WTC11 (cell line): Measurements from ENCODE around the gene ROBO4. TPM values are rescaled to one million over a fixed set of nuclear protein-coding genes. Genes with fewer than 3 reads are reported as not detected.

Experiments used
- ATAC-seq: fragments of 200-7000 bp; cut with Tn5 transposase; 2 replicates; pipeline ENCODE4 v1.10.0; 2021; ENCODE audit warnings: mild to moderate bottlenecking, moderate library complexity
- CTCF ChIA-PET: fragments of 300-600 bp; sonication (Branson Sonifier 250); formaldehyde crosslinking; loops from one replicate; lab custom pipeline; 2021; ENCODE audit warnings: antibody characterized with exemption; lab: Charles Lee
- POLR2A ChIA-PET: fragments of 350-600 bp; sonication (Branson Sonifier 250); formaldehyde crosslinking; loops from one replicate; lab custom pipeline; 2021; ENCODE audit warnings: antibody characterized with exemption; lab: Charles Lee
- DNase-seq: peaks from one replicate; pipeline ENCODE4 v3.0.0; 2021; ENCODE audit warnings: low spot score
- H3K27ac Mint-ChIP-seq: 2 replicates; pipeline ENCODE4 v1.8.0; 2021; ENCODE audit warnings: mixed read lengths
- H3K27me3 Mint-ChIP-seq: 2 replicates; pipeline ENCODE4 v1.8.0; 2021; ENCODE audit warnings: low read depth, mild to moderate bottlenecking, moderate library complexity, mixed read lengths
- H3K36me3 Mint-ChIP-seq: 2 replicates; pipeline ENCODE4 v1.8.0; 2021; ENCODE audit warnings: mixed read lengths
- H3K4me1 Mint-ChIP-seq: 2 replicates; pipeline ENCODE4 v1.8.0; 2022; ENCODE audit warnings: mixed read lengths
- H3K4me3 Mint-ChIP-seq: 2 replicates; pipeline ENCODE4 v1.8.0; 2021; ENCODE audit warnings: mild to moderate bottlenecking, moderate library complexity, mixed read lengths
- H3K9me3 Mint-ChIP-seq: 2 replicates; pipeline ENCODE4 v1.8.0; 2021; ENCODE audit warnings: mixed read lengths
- ATF1 ChIP-seq: sonication (generic); formaldehyde crosslinking; IDR thresholded peaks from 2 replicates; pipeline ENCODE4 v1.8.1; 2023; ENCODE audit warnings: mild to moderate bottlenecking, moderate library complexity, missing genetic modification reagents
- CREB1 ChIP-seq: sonication (generic); formaldehyde crosslinking; IDR thresholded peaks from 2 replicates; pipeline ENCODE4 v1.8.0; 2023; ENCODE audit warnings: mild to moderate bottlenecking, missing genetic modification reagents
- CREM ChIP-seq: sonication (generic); formaldehyde crosslinking; IDR thresholded peaks from 2 replicates; pipeline ENCODE4 v1.8.1; 2022; ENCODE audit warnings: mild to moderate bottlenecking, missing genetic modification reagents, moderate library complexity
- ETV6 ChIP-seq: sonication (generic); formaldehyde crosslinking; IDR thresholded peaks from 2 replicates; pipeline ENCODE4 v1.8.1; 2022; ENCODE audit warnings: mild to moderate bottlenecking, missing genetic modification reagents
- FOXK1 ChIP-seq: sonication (generic); formaldehyde crosslinking; IDR thresholded peaks from 2 replicates; pipeline ENCODE4 v1.8.0; 2022; ENCODE audit warnings: mild to moderate bottlenecking, moderate library complexity, missing genetic modification reagents
- HMGA2 ChIP-seq: fragments of 250-450 bp; sonication (Bioruptor Pico); IDR thresholded peaks from 2 replicates; pipeline ENCODE4 v1.4.0; 2021; ENCODE audit warnings: mild to moderate bottlenecking, moderate library complexity
- IRF2 ChIP-seq: sonication (generic); formaldehyde crosslinking; IDR thresholded peaks from 2 replicates; pipeline ENCODE4 v1.8.0; 2022; ENCODE audit warnings: low read depth, missing genetic modification reagents, borderline replicate concordance
- MYBL2 ChIP-seq: sonication (generic); formaldehyde crosslinking; IDR thresholded peaks from 2 replicates; pipeline ENCODE4 v1.8.1; 2023; ENCODE audit warnings: mild to moderate bottlenecking, moderate library complexity, missing genetic modification reagents
- NR1H2 ChIP-seq: sonication (generic); formaldehyde crosslinking; IDR thresholded peaks from 2 replicates; pipeline ENCODE4 v1.9.0; 2021; ENCODE audit warnings: mild to moderate bottlenecking, moderate library complexity, missing genetic modification reagents
- SMAD3 ChIP-seq: sonication (generic); formaldehyde crosslinking; IDR thresholded peaks from 2 replicates; pipeline ENCODE4 v1.8.0; 2022; ENCODE audit warnings: missing genetic modification reagents, mild to moderate bottlenecking, borderline replicate concordance
- SP1 ChIP-seq: sonication (generic); formaldehyde crosslinking; conservative IDR thresholded peaks from 2 replicates; pipeline ENCODE4 v1.8.1; 2022; ENCODE audit warnings: missing genetic modification reagents
- TCF7 ChIP-seq: sonication (generic); formaldehyde crosslinking; IDR thresholded peaks from 2 replicates; pipeline ENCODE4 v1.8.0; 2022; ENCODE audit warnings: mild to moderate bottlenecking, low read depth, missing genetic modification reagents, moderate library complexity
- TEAD1 ChIP-seq: sonication (generic); formaldehyde crosslinking; IDR thresholded peaks from 2 replicates; pipeline ENCODE4 v1.8.0; 2022; ENCODE audit warnings: mild to moderate bottlenecking, missing genetic modification reagents
- ZBTB21 ChIP-seq: sonication (generic); formaldehyde crosslinking; IDR thresholded peaks from 2 replicates; pipeline ENCODE4 v1.8.1; 2023; ENCODE audit warnings: mild to moderate bottlenecking, missing genetic modification reagents, borderline replicate concordance
- ZNF232 ChIP-seq: sonication (generic); formaldehyde crosslinking; IDR thresholded peaks from 2 replicates; pipeline ENCODE4 v1.8.0; 2022; ENCODE audit warnings: mild to moderate bottlenecking, missing genetic modification reagents
- ZNF263 ChIP-seq: sonication (generic); formaldehyde crosslinking; IDR thresholded peaks from 2 replicates; pipeline ENCODE4 v1.8.1; 2022; ENCODE audit warnings: low read depth, mild to moderate bottlenecking, moderate library complexity, missing genetic modification reagents
- ZNF416 ChIP-seq: fragments of 250-450 bp; sonication (Bioruptor Pico); IDR thresholded peaks from 2 replicates; pipeline ENCODE4 v1.9.0; 2021; ENCODE audit warnings: mild to moderate bottlenecking, inconsistent platforms
- total RNA-seq: library from RNA; stranded (reverse); gene quantifications from 3 replicates; pipeline ENCODE4 v1.2.3, GENCODE V29; 2021
- TF ChIP-seq, protein P1 (sequence below): sonication (generic); formaldehyde crosslinking; IDR thresholded peaks from 2 replicates; pipeline ENCODE4 v1.8.1; 2023; ENCODE audit warnings: mild to moderate bottlenecking, missing genetic modification reagents, moderate library complexity
- TF ChIP-seq, protein P2 (sequence below): sonication (generic); formaldehyde crosslinking; IDR thresholded peaks from 2 replicates; pipeline ENCODE4 v1.8.0; 2022; ENCODE audit warnings: mild to moderate bottlenecking, missing genetic modification reagents
- TF ChIP-seq, protein P3 (sequence below): sonication (generic); formaldehyde crosslinking; IDR thresholded peaks from 2 replicates; pipeline ENCODE4 v1.8.1; 2023; ENCODE audit warnings: mild to moderate bottlenecking, missing genetic modification reagents
- TF ChIP-seq, protein P4 (sequence below): fragments of 250-450 bp; sonication (Bioruptor Pico); IDR thresholded peaks from 2 replicates; pipeline ENCODE4 v2.1.2; 2022; ENCODE audit warnings: mild to moderate bottlenecking, moderate library complexity
- TF ChIP-seq, protein P5 (sequence below): sonication (generic); formaldehyde crosslinking; IDR thresholded peaks from 2 replicates; pipeline ENCODE4 v1.8.1; 2022; ENCODE audit warnings: mild to moderate bottlenecking, moderate library complexity, missing genetic modification reagents
- TF ChIP-seq, protein P6 (sequence below): sonication (generic); formaldehyde crosslinking; IDR thresholded peaks from 2 replicates; pipeline ENCODE4 v1.8.1; 2023; ENCODE audit warnings: mild to moderate bottlenecking, missing genetic modification reagents, moderate library complexity

ROBO4 gene
- total RNA-seq, 1 experiment from 2014 or later: 0.13 TPM

DNA sequence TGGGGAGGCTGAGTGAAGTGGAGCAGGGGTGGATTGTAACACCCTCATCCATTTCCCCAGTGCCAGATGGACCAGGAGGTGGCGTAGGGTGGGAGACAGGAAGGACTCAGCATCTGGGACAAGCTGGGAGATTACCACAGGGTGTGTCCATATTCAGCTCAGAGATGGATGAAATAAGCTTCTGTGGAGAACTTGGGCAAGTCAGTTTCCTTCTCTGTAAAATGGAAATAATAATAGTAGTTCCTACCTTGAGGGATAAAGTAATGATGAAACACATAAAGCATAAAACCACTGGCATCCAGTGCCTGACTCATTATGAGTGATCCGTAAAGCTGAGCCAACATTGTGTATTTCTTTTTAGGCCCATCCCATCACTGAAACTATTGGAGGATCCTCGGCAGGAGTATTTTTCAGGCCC is 607 bp upstream of the ROBO4 start:
- Mint-ChIP-seq H3K27me3 (peaks cover 21% of the 10 kb centered on the region), H3K4me3 (no peak overlapping the region)
- CTCF ChIA-PET: interaction anchor here (0.6 to 3.6 kb wide), 12 partner anchors 12 to 450 kb away, joined by 3 to 30 read pairs (median 5); partner anchors contain the start of genes CCDC15 and HEPACAM

DNA sequence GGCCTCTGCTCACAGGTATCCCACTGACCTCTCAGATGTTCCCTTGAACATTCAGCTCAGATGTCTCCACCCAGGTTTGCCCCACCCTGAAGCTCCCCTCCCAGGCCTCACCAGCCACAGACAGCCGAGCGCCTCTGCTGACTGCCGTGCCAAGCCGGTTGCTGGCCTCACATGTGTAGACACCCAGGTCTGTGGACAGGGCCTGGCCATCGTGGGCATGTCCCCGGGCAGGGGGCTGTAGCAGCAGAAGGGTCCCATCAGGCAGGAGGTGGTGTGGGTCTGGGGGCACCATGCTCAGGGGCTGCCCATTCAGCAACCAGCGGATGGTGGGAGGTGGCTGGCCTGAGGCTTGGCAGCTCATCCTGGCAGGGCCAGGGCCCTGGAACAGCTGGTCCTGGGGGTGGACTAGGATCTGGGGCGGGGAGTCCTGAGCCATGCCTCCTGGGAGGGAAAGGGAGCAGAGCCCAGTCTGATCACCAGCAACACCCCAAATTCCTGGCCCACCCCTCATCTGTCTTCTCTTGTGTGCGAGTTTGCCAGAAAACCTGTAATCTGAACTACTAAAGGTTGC is 759 bp downstream of the ROBO4 start:
- CTCF ChIA-PET: interaction anchor here (1.2 to 3.6 kb wide), 4 partner anchors 21 to 57 kb away, joined by 3 to 30 read pairs (median 6); partner anchors contain the start of gene CCDC15
- Mint-ChIP-seq H3K27me3 (peaks cover 22% of the 10 kb centered on the region), H3K27ac (no peak overlapping the region)
- TF ChIP-seq ETV6 (CRISPR knock-in tag): no peak
- TF ChIP-seq, protein P1, sequence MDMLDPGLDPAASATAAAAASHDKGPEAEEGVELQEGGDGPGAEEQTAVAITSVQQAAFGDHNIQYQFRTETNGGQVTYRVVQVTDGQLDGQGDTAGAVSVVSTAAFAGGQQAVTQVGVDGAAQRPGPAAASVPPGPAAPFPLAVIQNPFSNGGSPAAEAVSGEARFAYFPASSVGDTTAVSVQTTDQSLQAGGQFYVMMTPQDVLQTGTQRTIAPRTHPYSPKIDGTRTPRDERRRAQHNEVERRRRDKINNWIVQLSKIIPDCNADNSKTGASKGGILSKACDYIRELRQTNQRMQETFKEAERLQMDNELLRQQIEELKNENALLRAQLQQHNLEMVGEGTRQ (CRISPR knock-in tag): no peak
- no peak for TF ChIP-seq HMGA2 (CRISPR knock-in tag)
- no peak for TF ChIP-seq TCF7 (CRISPR knock-in tag)
- TF ChIP-seq ATF1 (CRISPR knock-in tag): no peak
- no peak for TF ChIP-seq TEAD1
- no peak for TF ChIP-seq SP1
- TF ChIP-seq, all 79 proteins: peak for 0
- POLR2A ChIA-PET: no interaction called here
- no peak for ATAC-seq
- Mint-ChIP-seq H3K9me3 (no peaks in the 10 kb centered on the region), H3K4me3 (no peak overlapping the region), H3K36me3 (no peaks in the 10 kb centered on the region), H3K4me1 (peaks cover 25% of the 10 kb centered on the region)
- no peak for DNase-seq

More for the DNA sequence above, 607 bp upstream of the ROBO4 start:
- Mint-ChIP-seq H3K9me3 (no peaks in the 10 kb centered on the region), H3K4me1 (peaks cover 25% of the 10 kb centered on the region), H3K36me3 (no peaks in the 10 kb centered on the region), H3K27ac (no peak overlapping the region)
- ATAC-seq (no peak; the same call in 1 of the 2 replicates), DNase-seq (no peak)
- TF ChIP-seq CREM (CRISPR knock-in tag): no peak
- POLR2A ChIA-PET: no interaction called here

DNA sequence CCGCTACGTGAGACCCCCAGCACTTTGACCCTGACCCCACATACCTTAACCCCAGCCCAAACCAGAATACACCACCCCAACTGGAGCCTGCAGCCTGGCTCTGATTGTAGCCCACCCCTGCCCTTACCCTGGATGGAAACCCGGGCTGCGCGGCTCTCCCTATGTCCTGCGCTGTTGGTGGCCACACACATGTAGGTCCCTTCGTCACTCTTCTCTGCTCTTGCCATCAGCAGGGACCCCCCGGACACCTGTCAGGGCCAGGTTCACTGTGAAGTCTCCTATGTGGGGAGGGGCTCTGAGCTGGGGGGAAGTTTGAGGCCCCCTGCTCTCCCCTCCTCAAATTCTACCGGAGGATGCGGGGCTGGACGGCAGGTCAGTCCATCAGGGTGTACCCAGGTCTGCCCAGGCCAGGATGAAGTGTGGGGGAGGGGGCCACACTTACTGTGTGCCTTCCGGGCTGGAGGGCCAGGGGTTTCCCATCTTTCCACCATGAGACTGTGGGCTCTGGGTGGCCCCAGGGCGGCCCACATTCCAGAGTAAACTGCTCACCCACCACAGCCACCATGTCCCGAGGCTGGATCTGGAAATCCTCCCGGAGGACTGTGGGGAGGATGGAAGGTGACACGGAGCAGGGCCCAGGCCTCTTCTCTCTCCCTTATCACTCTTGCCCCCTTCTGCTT is 1.5 kb downstream of the ROBO4 start:
- H3K27ac Mint-ChIP-seq: no peak overlapping the region

DNA sequence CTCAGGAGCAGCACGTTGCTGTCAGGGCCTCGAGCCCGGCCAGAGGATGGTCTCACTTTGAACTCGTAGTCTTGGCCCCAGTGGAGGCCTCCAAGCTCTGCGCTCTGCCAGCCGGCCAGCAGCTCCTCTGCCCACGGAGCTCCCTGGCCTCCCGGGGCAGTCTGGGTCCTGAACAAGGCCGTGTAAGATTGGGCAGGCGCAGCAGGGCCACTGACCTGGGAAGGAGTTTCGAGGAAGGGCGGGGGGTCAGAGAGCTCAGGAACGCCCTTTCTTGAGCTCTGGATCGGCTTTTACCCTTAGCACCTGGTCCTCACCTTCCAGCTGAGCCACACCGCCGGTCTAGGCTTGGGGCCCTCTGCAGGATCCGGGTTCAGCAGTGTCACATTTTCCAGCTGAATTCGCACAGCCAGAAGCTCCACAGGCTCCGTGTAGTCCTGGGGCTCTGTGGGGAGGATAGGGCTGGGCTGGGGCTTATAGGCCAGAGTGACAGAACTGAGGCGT is 2.1 kb downstream of the ROBO4 start:
- H3K4me3 Mint-ChIP-seq: no peak overlapping the region
- no peaks in the 10 kb centered on the region for H3K9me3 Mint-ChIP-seq
- H3K4me1 Mint-ChIP-seq: peaks cover 22% of the 10 kb centered on the region
- H3K36me3 Mint-ChIP-seq: no peaks in the 10 kb centered on the region
- DNase-seq (no peak), ATAC-seq (no peak)
- POLR2A ChIA-PET: no interaction called here
- H3K27ac Mint-ChIP-seq: no peak overlapping the region
- CTCF ChIA-PET: interaction anchor here (0.6 kb wide), 1 partner anchor 19 kb away, joined by 4 read pairs; no protein-coding TSS in a partner anchor
- peaks cover 11% of the 10 kb centered on the region for H3K27me3 Mint-ChIP-seq
- TF ChIP-seq, protein P2, sequence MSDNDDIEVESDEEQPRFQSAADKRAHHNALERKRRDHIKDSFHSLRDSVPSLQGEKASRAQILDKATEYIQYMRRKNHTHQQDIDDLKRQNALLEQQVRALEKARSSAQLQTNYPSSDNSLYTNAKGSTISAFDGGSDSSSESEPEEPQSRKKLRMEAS (CRISPR knock-in tag): no peak
- TF ChIP-seq ZNF263 (CRISPR knock-in tag) (no peak), ZNF416 (CRISPR knock-in tag) (no peak), TEAD1 (no peak), MYBL2 (no peak), NR1H2 (CRISPR knock-in tag) (no peak), SMAD3 (CRISPR knock-in tag) (no peak)
- TF ChIP-seq, protein P3, sequence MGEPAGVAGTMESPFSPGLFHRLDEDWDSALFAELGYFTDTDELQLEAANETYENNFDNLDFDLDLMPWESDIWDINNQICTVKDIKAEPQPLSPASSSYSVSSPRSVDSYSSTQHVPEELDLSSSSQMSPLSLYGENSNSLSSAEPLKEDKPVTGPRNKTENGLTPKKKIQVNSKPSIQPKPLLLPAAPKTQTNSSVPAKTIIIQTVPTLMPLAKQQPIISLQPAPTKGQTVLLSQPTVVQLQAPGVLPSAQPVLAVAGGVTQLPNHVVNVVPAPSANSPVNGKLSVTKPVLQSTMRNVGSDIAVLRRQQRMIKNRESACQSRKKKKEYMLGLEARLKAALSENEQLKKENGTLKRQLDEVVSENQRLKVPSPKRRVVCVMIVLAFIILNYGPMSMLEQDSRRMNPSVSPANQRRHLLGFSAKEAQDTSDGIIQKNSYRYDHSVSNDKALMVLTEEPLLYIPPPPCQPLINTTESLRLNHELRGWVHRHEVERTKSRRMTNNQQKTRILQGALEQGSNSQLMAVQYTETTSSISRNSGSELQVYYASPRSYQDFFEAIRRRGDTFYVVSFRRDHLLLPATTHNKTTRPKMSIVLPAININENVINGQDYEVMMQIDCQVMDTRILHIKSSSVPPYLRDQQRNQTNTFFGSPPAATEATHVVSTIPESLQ: no peak
- TF ChIP-seq, protein P4, sequence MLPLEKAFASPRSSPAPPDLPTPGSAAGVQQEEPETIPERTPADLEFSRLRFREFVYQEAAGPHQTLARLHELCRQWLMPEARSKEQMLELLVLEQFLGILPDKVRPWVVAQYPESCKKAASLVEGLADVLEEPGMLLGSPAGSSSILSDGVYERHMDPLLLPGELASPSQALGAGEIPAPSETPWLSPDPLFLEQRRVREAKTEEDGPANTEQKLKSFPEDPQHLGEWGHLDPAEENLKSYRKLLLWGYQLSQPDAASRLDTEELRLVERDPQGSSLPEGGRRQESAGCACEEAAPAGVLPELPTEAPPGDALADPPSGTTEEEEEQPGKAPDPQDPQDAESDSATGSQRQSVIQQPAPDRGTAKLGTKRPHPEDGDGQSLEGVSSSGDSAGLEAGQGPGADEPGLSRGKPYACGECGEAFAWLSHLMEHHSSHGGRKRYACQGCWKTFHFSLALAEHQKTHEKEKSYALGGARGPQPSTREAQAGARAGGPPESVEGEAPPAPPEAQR (CRISPR knock-in tag): no peak

More for the DNA sequence above, 1.5 kb downstream of the ROBO4 start:
- CTCF ChIA-PET: no interaction called here
- H3K9me3 Mint-ChIP-seq: no peaks in the 10 kb centered on the region
- ATAC-seq (no peak), DNase-seq (no peak)
- no peaks in the 10 kb centered on the region for H3K36me3 Mint-ChIP-seq
- POLR2A ChIA-PET: no interaction called here
- TF ChIP-seq, protein P5, sequence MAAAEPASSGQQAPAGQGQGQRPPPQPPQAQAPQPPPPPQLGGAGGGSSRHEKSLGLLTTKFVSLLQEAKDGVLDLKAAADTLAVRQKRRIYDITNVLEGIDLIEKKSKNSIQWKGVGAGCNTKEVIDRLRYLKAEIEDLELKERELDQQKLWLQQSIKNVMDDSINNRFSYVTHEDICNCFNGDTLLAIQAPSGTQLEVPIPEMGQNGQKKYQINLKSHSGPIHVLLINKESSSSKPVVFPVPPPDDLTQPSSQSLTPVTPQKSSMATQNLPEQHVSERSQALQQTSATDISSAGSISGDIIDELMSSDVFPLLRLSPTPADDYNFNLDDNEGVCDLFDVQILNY: no peak
- TF ChIP-seq ZNF232 (no peak), IRF2 (no peak), CREB1 (CRISPR knock-in tag) (no peak), FOXK1 (no peak), ZBTB21 (CRISPR knock-in tag) (no peak), CREM (CRISPR knock-in tag) (no peak)
- TF ChIP-seq, protein P6, sequence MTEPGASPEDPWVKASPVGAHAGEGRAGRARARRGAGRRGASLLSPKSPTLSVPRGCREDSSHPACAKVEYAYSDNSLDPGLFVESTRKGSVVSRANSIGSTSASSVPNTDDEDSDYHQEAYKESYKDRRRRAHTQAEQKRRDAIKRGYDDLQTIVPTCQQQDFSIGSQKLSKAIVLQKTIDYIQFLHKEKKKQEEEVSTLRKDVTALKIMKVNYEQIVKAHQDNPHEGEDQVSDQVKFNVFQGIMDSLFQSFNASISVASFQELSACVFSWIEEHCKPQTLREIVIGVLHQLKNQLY (CRISPR knock-in tag): no peak
- TF ChIP-seq, protein P1 (CRISPR knock-in tag): no peak
- peaks cover 25% of the 10 kb centered on the region for H3K4me1 Mint-ChIP-seq
- H3K27me3 Mint-ChIP-seq: peaks cover 15% of the 10 kb centered on the region
- no peak overlapping the region for H3K4me3 Mint-ChIP-seq
